ENCODE results near the gene SDK2. TPM values are rescaled to one million over a fixed set of nuclear protein-coding genes. Genes with fewer than 3 reads are reported as not detected.

SDK2 gene
- total and polyA plus RNA-seq, 9 of the 15 experiments (the other 6 are each of a cell fraction or from before 2014, with no cell fraction given): 0.04 TPM; not detected in 8

- in situ Hi-C loops (cut with MboI): no loop called here
- H3K27ac ChIP-seq (ENCODE audit: extremely low read depth, low read depth, low read length): no peak overlapping the region
- no peak for ATAC-seq
- no peaks in the 10 kb centered on the region; a peak in 1 of 5 replicates for H3K4me1 ChIP-seq (replicated peaks in 1 of 2; ENCODE audit: control insufficient read depth in 2 of 2, insufficient read depth in 2 of 2, low read length in 2 of 2)
- no peak overlapping the region for H3K9ac ChIP-seq (ENCODE audit: insufficient read depth in 1 of 2, low read depth in 2 of 2, low read length in 2 of 2)
- 0% methylated on average over 9 of the region's 9 CpGs for WGBS (ENCODE audit: insufficient coverage, low coverage, missing lambda C conversion rate)
- BruUV-seq (replicated peaks): no TSS peak
- no peak for DNase-seq (ENCODE audit: extremely low read depth in 1 of 4, low spot score in 3 of 4)
- no peak overlapping the region for H3K4me3 ChIP-seq
- no peaks in the 10 kb centered on the region for H3K9me1 ChIP-seq (ENCODE audit: control insufficient read depth, insufficient read depth, low read length)
- no peaks in the 10 kb centered on the region for H3K36me3 ChIP-seq (ENCODE audit: control insufficient read depth, insufficient read depth, low read length)
- peaks cover 11% of the 10 kb centered on the region; the same call in 1 of the 2 replicates for H4K20me1 ChIP-seq (replicated peaks; ENCODE audit: control insufficient read depth, insufficient read depth, low read length)
- no peak overlapping the region for H3K4me2 ChIP-seq (ENCODE audit: insufficient read depth, low read length)
- H3K79me2 ChIP-seq (ENCODE audit: control insufficient read depth, insufficient read depth, low read length): no peaks in the 10 kb centered on the region
- peaks cover 0 to 50% of the 10 kb centered on the region in 2 experiments; a peak in 3 of 5 replicates for H3K27me3 ChIP-seq (ENCODE audit: control insufficient read depth in 2 of 2, insufficient read depth in 2 of 2, low read length in 2 of 2)
- H3K9me3 ChIP-seq (replicated peaks; ENCODE audit: control insufficient read depth, insufficient read depth, low read depth, low read length): no peaks in the 10 kb centered on the region
- H2AFZ ChIP-seq (ENCODE audit: low read depth, low read length): no peak overlapping the region
- CTCF ChIA-PET (ENCODE audit: low intra/inter-chr PET ratio): no interaction called here
- intact Hi-C loops (cut with micrococcal nuclease): loop anchor here (10.0 kb wide), 1 partner anchor 118 kb away; no protein-coding TSS in a partner anchor
- POLR2A ChIA-PET: interaction anchor here (0.6 kb wide), 1 partner anchor 17 kb away, joined by 4 read pairs; no protein-coding TSS in a partner anchor
- FAIRE-seq: no peak
- TF ChIP-seq ZNF318 (IDR thresholded peaks at IDR 0.05; ENCODE audit: borderline replicate concordance in 1 of 2, low read depth in 1 of 2): no peak
- no peak for TF ChIP-seq TCF15 (CRISPR knock-in tag; IDR thresholded peaks at IDR 0.05)
- TF ChIP-seq HIVEP1 (CRISPR knock-in tag; IDR thresholded peaks at IDR 0.05): no peak
- no peak for TF ChIP-seq TBP (optimal IDR thresholded peaks at IDR 0.05; ENCODE audit: low read depth, low read length)
- no peak for TF ChIP-seq EP300 (IDR thresholded peaks at IDR 0.05; ENCODE audit: low read length)
- no peak for TF ChIP-seq YBX1 (IDR thresholded peaks at IDR 0.05)
Measured at GRCh38 chr17:73542323-73542722, 101.9 kb downstream of the SDK2 start.

Measured in K562 (cell line).